Erythroblast (primary cell): ENCODE measurements around the gene SLC22A13.
"Not testable (repeated sequence)": the region's sequence is repeated elsewhere in the genome, so short reads cannot be mapped to it uniquely, and the experiment has no call there.

Experiments used
- DNase-seq, 2 experiments: peaks; one replicate each; lab custom pipeline; 2025; lab: John Stamatoyannopoulos, UW
- GATA1 ChIP-seq: IDR thresholded peaks from 2 replicates; pipeline ENCODE4 v1.6.1; 2011; ENCODE audit warnings: low read depth, mild to moderate bottlenecking, control low read depth, low read length, moderate library complexity
- POLR2A ChIP-seq: IDR thresholded peaks from 2 replicates; pipeline ENCODE4 v1.6.1; 2011; ENCODE audit warnings: mild to moderate bottlenecking, low read length

Gene SLC22A13, protein sequence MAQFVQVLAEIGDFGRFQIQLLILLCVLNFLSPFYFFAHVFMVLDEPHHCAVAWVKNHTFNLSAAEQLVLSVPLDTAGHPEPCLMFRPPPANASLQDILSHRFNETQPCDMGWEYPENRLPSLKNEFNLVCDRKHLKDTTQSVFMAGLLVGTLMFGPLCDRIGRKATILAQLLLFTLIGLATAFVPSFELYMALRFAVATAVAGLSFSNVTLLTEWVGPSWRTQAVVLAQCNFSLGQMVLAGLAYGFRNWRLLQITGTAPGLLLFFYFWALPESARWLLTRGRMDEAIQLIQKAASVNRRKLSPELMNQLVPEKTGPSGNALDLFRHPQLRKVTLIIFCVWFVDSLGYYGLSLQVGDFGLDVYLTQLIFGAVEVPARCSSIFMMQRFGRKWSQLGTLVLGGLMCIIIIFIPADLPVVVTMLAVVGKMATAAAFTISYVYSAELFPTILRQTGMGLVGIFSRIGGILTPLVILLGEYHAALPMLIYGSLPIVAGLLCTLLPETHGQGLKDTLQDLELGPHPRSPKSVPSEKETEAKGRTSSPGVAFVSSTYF

DNA sequence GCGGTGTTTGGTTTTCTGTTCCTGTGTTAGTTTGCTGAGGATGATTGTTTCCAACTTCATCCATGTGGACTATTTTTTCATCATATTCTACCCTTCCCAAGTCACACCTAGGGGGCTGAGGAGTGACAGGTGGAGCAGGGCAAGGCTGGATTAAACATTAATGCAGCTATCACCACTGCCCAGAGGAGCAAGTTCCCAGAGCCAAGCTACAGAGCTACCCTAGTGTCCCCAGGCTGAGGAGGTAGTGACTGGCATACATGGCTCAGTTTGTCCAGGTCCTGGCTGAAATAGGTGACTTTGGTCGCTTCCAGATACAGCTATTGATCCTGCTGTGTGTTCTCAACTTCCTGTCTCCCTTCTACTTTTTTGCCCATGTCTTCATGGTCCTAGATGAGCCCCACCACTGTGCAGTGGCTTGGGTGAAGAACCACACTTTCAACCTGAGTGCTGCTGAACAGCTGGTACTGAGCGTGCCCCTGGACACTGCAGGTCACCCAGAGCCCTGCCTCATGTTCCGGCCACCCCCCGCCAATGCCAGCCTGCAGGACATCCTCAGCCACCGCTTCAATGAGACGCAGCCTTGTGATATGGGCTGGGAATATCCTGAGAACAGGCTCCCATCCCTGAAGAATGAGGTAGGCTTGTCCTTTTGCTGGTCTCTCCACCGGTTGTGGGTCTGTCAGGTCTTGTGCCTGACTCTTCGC lies at the start of gene SLC22A13:
TSS of gene SLC22A13 (plus strand) at position 209 of the 704 bp plus-strand sequence. CDS start at position 258, 49 bp downstream.
- TF ChIP-seq GATA1 (no peak), POLR2A (no peak)
- DNase-seq = no peak

DNA sequence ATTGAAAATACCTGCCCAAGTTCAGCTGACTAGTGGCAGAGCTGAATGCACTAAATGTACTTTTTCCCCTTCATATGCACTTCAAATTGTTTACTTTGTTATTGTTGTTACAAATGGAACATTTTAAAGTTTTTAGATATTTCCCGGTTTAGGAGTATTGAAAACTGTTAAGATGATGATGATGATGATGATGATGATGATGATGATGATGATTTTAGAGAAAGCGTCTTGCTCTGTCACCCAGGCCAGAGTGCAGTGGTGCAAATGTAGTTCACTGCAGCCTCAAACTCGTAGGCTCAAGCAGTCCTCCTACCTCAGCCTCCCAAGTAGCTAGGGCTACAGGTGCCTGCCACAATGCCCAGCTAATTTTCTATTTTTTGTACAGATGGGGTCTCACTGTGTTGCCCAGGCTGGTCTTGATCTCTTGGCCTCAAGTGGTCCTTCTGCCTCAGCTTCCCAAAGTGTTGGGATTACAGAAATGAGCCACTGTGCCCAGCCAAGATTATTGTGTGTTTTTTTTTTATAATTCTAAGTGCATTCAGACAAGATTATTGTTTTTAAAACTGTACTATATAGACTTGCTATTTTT lies 45.9 kb upstream of the SLC22A13 start:
- no peak for DNase-seq
- TF ChIP-seq POLR2A (no peak), GATA1 (no peak)

DNA sequence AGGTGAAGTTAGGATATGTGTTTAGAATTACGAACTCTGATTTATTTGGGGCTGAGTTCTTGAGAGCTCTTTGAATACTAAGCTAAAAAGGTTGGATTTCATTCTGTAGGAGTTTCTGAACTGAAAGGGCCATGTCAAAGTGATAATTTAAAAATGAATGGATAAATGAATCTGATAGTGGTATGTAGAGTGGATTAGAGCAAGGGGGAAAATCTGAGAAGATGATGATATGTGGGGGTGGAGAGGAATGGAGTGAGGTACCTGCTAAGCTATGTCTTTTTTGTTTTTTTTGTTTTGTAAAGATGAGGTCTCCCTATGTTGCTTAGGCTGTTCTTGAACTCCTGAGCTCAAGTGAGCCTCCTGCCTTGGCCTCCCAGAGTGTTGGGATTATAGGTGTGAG lies 44.6 kb upstream of the SLC22A13 start:
- DNase-seq = no peak
- TF ChIP-seq POLR2A = no peak
- no peak for TF ChIP-seq GATA1

DNA sequence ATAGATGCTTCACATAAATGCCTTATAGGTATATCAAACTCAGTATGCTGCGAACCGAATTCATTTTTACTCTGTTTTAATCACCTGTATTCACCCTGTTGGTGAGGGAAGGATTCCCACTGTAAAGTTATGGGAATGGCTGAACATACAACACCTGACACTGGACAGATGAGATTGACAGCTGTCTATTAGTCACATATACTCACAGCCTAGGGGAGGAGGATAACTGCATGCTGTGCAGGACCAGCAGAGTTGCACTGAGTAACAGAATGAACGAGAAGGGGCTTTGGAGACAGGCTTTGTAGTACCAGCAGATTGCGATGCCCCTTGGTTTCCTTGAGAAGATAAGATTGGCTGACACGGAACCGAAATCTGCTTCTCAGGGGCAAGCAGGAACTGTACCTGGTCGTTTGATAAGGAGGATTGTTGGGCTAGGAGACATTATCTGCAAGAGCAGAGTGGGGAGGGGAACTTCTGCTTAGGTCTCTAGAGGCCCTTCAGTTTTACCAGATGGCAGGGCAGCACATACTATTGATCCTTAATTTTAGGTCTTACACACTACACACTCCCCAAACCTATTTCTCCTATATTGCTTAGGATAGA lies 43.5 kb upstream of the SLC22A13 start:
- TF ChIP-seq POLR2A (no peak), GATA1 (no peak)
- peak; percentile 69 to 94 for DNase-seq

DNA sequence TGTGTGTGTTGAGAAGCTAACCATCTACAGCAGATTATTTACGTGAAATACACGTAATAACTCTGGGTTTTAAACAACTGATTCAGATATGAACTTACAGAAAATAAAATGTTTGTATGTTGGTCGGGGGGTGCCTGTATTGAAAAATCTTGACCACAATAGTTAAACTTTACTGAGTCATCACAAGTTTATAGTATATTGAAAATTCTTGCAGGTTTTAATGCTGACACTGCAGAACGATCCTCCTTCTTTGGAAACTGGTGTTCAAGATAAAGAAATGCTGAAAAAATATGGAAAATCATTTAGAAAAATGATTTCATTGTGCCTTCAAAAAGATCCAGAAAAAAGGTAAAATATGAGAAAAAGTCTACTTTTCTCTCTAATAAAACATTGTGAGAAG lies 41.3 kb upstream of the SLC22A13 start:
- no peak for TF ChIP-seq POLR2A
- no peak for TF ChIP-seq GATA1
- no peak for DNase-seq

DNA sequence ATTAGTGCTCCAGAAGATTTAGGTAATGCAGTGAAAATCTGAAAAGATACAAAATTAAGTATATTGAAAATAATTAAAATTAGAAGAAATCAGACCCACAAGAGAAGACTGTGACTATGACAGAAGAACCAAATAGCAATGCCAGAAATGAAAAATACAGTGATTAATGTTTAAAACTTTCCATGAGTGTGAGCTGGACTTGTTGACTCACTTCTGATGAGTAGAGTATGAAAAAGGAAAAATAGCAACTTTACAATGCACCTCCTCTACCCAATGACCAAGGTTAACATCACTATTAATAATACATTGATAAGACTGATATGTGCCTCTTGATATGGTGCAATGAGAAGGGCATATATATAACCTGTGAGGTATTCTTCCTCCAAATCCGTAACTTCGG lies 39.3 kb upstream of the SLC22A13 start:
- TF ChIP-seq POLR2A = no peak
- no peak for TF ChIP-seq GATA1
- no peak for DNase-seq

DNA sequence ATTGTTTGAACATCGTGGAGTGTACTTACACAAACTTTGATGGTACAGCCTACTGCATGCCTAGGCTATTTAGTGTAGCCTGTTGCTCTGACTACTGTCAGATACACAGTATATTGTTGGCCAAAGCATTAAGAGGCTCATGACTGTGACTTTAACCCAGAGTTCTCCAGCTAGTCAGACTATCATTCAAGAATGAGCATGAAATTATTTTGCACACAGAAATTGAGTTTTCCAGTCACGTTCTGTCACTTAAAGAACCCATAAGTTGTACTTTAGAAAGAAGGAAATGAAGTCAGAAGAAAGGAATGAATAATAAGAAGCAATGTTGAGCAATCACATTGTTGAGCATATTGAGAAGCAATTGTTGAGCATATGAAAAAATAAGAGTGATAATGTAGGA lies 37.6 kb upstream of the SLC22A13 start:
- TF ChIP-seq GATA1 (no peak), POLR2A (no peak)
- no peak for DNase-seq

DNA sequence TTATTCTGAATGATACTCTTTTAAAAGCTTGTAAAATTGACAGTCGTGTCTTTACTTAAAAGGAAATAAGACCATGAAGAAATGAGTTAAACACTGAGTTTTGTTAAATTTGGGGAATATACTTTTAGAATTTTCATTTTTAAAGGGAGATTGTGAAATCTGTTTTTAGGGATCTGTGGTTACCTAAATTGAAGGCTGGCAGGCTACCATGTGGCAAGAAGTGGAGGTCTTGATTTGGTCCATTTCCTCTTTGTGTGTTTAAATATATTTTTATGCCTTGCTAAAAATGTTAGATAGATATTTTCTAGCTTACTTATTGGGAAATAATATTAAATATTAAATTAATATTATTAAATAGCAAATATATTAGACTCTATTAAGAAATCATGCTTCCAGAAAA lies 36.6 kb upstream of the SLC22A13 start:
- TF ChIP-seq POLR2A (no peak), GATA1 (no peak)
- DNase-seq = no peak

DNA sequence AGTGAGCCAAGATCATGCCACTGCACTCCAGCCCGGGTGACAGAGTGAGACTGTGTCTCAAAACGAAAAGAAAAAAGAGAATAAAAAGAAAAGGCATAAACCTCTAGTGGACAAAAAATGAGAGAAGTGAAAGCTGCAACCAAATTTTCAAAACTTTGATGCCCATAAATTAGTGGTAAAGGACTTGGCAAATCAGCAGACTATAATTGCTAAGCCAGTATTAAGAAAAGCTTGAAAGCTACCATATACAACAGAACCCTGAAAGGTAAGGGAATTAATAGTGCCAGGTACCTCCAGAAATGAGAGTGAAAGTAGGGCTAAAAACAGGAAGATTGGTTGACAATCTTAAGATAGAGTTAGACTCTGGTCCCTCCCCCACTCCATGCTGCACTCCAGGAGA lies 32.9 kb upstream of the SLC22A13 start:
- no peak for DNase-seq
- TF ChIP-seq GATA1 (no peak), POLR2A (no peak)

DNA sequence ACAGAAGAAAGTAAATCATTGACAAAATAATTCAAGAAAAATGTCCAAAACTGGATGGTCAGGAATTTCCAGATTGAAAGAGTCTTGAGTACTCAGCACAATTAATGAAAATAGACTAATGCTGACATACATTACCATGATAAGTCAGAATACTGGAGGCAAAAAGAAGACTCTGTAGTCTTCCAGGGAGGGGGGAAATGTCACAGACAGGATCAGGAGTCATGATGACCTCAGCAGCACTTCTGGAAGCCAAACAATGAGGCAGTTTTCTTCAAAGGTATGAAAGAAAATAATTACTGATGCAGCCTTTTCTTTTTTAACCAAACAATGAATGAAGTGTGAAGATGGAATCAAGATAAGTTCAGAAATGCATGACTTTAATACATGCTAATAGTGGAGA lies 30.1 kb upstream of the SLC22A13 start:
- DNase-seq = no peak
- TF ChIP-seq GATA1 (no peak), POLR2A (no peak)

DNA sequence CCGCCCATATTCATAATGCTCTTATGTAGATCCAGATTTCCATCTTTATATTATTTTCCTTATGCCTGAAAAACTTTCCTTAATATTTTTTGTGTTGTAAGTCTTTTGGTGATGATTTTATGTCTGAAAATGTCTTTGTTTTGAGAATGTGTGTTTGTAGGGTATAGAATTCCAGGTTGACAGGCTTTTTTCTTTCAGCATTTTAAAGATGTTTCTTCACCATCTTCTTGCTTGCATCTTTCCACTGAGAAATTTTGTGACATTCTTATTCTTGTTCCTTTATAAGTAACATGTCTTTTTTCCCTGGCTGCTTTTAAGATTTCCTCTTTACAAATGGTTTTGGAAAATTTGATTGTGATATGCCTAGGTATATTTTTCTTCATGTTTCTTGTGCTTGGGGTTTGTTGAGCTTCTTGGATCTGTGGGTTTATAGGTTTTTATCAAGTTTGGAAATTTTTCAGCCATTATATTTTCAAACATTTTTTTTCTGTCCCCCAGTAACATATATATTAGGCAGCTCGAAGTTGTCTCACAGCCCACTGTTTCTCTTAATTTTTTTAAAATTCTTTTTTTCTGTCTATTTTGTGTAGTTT lies 27.1 kb upstream of the SLC22A13 start:
- TF ChIP-seq POLR2A (no peak), GATA1 (no peak)
- DNase-seq = no peak

DNA sequence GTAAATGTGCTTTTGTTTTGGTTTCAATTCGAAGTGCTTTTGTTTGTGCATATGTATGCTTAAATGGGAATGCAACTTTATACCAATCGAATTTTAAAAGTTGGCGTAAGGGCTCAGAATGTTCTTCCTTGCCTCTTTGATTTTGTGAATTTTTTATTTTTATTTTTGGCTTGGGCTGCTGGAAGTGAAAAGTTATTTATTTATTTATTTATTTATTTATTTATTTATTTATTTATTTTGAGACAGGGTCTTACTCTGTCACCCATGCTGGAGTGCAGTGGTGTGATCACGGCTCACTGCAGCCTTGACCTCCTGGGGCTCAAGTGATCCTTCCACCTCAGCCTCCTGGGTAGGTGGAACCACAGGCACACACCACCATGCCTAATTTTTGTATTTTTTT lies 22.8 kb upstream of the SLC22A13 start:
- DNase-seq = not testable (repeated sequence)

DNA sequence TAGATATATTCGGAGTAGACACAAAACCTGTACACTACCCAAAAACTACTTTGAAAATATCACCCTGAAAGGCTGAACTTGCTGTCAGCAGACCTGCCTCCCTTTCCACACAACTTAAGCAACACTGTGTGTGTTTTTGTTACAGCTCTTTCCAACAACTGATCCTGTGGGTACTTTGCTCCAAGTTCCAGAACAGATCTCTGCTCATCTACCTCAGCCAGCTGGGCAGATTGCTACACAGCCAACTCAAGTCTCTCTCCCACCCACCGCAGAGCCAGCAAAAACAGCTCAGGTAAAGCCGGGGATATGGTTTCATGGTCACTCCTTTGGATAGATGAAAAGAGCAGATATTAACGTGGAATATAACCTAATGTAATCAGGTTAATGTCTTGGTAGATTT lies 19.7 kb upstream of the SLC22A13 start:
- TF ChIP-seq GATA1 (no peak), POLR2A (no peak)
- DNase-seq = no peak

DNA sequence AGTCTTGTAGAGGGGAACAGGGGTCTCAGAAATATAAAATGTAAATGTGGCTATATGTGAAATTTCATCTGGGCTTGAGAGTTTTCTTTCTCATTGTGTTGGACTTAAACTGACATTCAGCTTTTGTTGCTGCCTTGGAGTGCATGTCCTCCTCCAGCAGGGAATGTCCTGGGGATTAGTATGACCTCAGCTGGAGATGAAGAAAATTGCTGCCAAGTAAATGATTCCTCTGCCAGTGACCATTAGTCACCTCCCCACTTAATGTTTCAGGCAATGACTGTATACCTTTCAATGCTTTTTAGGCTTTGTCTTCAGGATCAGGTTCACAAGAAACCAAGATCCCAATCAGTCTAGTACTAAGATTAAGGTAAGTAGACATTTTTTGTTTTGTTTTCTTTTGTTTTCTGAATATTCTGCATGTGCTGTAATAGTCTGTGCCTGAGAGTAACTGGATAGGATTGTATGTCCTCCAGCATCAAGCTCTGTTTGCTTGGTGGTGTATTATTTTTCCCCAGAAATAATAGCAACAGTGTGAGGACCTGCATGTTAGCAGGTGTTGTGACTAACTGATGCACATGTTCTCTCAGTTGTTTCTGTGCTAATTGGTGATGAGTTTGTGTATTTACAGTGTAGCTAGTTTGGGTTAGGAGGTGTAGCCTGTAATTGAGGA lies 18.1 kb upstream of the SLC22A13 start:
- DNase-seq = peak in 1 of 2 experiments; percentile 20
- TF ChIP-seq GATA1 = no peak
- TF ChIP-seq POLR2A = no peak
